Erythroblast (primary cell): Measurements from ENCODE around the gene SPEG.

ENCODE experiments used
- GATA1 ChIP-seq: IDR thresholded peaks from 2 replicates; pipeline ENCODE4 v1.6.1; 2011; ENCODE audit warnings: low read depth, mild to moderate bottlenecking, control low read depth, low read length, moderate library complexity
- POLR2A ChIP-seq: IDR thresholded peaks from 2 replicates; pipeline ENCODE4 v1.6.1; 2011; ENCODE audit warnings: mild to moderate bottlenecking, low read length

- TF ChIP-seq POLR2A: no peak
- no peak for TF ChIP-seq GATA1
Measured at GRCh38 chr2:219419331-219420197, 15.1 kb upstream of the SPEG start.
